Natural killer cell treated with Interleukin-12 subunit alpha and Interleukin-12 subunit beta and Interleukin-15 and Interleukin-18, amount 100 ng/mL, for 72 hours (primary cell): ENCODE measurements around the gene POLR2L. TPM values are rescaled to one million over a fixed set of nuclear protein-coding genes. Genes with fewer than 3 reads are reported as not detected.
A peak's percentile ranks its signal among the peaks of the same experiment; 100 is the strongest.

ENCODE experiments used
- ATAC-seq, 2 donors: fragments of 150-1000 bp; cut with Tn5 transposase in 1 of 2; sonication (Bioruptor Pico), chemical (Tn5 transposase) in 1 of 2; 2 replicates each; pipeline ENCODE4 v1.10.0; 2021
- DNase-seq: peaks from one replicate; pipeline ENCODE4 v3.0.0; 2022; ENCODE audit warnings: low spot score
- H3K27ac Mint-ChIP-seq, 2 donors: 1 replicate in 1 of 2; 2 replicates in 1 of 2; pipeline ENCODE4 v1.8.0; 2022; ENCODE audit warnings: mixed read lengths in 2 of 2, mild to moderate bottlenecking in 1 of 2, moderate library complexity in 1 of 2
- H3K27me3 Mint-ChIP-seq, 2 donors: 1 replicate in 1 of 2; 2 replicates in 1 of 2; pipeline ENCODE4 v1.8.0; 2022; ENCODE audit warnings: mixed read lengths in 2 of 2
- H3K36me3 Mint-ChIP-seq: one replicate; pipeline ENCODE4 v1.8.0; 2022; ENCODE audit warnings: mixed read lengths
- H3K4me1 Mint-ChIP-seq, 2 donors: 1 replicate in 1 of 2; 2 replicates in 1 of 2; pipeline ENCODE4 v1.8.0; 2022; ENCODE audit warnings: low read depth in 2 of 2, mixed read lengths in 2 of 2, mild to moderate bottlenecking in 1 of 2
- H3K4me3 Mint-ChIP-seq: one replicate; pipeline ENCODE4 v1.8.0; 2022; ENCODE audit warnings: mixed read lengths
- H3K9me3 Mint-ChIP-seq: 2 replicates; pipeline ENCODE4 v1.8.0; 2022; ENCODE audit warnings: mixed read lengths
- total RNA-seq, 2 donors: library from RNA; stranded (reverse); gene quantifications; one replicate each; pipeline ENCODE4 v1.2.3, GENCODE V29; 2022

POLR2L gene
- total RNA-seq, 2 donors from 2014 or later = 97.4 to 97.8 TPM

DNA sequence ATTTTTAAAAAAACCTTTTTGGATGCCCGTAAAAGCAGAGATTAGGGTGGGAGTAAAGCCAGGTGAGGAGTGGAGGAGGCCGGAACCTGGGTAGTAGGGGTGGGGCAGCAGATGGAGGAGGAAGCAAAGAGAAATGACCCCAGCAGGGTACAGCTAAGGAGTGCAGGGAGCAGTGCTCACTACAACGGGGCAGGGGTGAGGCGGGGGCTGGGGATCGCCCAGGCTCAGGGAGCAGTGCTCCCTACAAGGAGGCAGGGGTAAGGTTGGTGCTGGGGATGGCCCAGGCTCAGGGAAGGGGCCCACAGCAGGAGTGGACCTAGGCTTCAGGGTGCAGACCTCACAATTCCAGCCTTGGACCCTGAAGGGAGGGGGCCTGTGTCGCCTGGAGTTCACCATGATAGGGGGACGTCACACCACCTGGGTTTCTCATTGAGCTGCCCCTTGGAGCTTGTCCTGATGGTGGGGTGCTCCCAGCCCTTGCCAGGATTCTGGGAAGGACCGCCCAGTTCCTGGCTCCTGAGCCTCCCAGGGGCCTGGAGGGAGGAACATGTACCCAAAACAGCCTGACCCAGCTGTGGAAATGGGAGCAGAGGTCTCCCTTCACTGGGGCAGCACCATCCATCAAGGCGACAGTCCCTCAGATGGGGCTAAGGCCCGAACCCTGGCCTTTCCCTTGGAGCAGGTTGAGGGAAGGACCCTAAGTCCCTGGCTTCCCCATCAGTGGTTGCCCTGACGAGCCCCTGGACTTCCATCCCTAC is 26.5 kb downstream of the POLR2L start:
- Mint-ChIP-seq H3K27ac (no peak overlapping the region), H3K36me3 (peaks cover 6% of the 10 kb centered on the region), H3K4me1 (peaks cover 14 to 18% of the 10 kb centered on the region in 2 donors), H3K4me3 (no peak overlapping the region), H3K9me3 (no peaks in the 10 kb centered on the region), H3K27me3 (no peaks in the 10 kb centered on the region)
- ATAC-seq (no peak), DNase-seq (no peak)

DNA sequence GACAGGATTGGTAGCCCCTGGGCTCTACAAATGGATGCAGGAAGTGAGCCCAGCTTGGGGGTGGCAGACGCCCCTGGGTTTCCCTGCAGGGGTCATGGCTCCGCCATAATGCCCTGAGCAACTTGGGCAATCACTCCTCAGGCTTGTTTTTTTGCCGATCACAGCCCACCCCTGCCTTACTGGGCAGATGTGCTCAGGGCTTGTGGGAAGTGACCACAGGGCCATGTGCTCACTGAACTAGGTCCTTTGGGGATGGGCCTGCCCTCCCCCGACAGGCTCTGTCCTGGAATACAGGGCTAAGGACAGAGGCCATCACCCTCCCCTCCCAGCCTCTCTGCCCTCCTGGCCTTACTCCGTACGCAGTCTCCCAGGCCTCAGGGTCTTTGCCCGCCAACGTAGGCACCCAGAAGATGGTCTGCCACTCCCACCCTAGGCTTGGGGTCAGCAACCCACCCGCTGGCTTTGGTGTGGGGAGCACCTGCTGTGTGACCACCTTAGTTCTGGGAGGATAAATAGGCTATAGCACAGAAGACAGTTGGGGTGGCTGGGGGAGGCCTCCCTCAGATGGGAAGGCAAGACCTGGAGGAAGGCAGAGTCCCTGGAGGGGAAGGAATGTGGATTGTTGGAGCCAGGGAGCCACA is 28.8 kb downstream of the POLR2L start:
- Mint-ChIP-seq H3K27ac (no peak overlapping the region), H3K4me3 (no peak overlapping the region), H3K4me1 (peaks cover 20 to 25% of the 10 kb centered on the region in 2 donors), H3K27me3 (no peaks in the 10 kb centered on the region), H3K9me3 (no peaks in the 10 kb centered on the region), H3K36me3 (peaks cover 7% of the 10 kb centered on the region)
- ATAC-seq (no peak), DNase-seq (no peak)

DNA sequence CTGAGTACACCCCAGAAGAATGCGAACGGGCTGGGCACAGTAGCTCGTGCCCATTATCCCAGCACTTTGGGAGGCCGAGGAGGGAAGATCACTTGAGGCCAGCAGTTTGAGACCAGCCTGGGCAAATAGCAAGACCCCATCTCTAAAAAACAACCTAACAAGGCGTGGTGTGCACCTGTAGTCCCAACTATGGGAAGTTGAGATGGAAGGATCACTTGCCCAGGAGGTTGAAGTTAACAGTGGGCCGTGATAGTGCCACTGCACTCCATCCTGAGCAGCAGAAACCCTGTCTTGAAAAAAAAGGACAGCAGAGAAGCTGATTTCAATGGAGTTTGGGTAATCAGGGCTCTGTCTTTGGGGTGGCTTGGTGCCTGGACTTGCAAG is 29.3 kb downstream of the POLR2L start:
- no peaks in the 10 kb centered on the region for H3K27me3 Mint-ChIP-seq
- DNase-seq = no peak
- no peak for ATAC-seq
- peak overlapping the region in 1 of 2 donors; percentile 97 for H3K27ac Mint-ChIP-seq
- no peaks in the 10 kb centered on the region for H3K9me3 Mint-ChIP-seq
- peaks cover 18 to 27% of the 10 kb centered on the region in 2 donors for H3K4me1 Mint-ChIP-seq
- H3K36me3 Mint-ChIP-seq = peaks cover 7% of the 10 kb centered on the region
- H3K4me3 Mint-ChIP-seq = peak overlapping the region; percentile 92

DNA sequence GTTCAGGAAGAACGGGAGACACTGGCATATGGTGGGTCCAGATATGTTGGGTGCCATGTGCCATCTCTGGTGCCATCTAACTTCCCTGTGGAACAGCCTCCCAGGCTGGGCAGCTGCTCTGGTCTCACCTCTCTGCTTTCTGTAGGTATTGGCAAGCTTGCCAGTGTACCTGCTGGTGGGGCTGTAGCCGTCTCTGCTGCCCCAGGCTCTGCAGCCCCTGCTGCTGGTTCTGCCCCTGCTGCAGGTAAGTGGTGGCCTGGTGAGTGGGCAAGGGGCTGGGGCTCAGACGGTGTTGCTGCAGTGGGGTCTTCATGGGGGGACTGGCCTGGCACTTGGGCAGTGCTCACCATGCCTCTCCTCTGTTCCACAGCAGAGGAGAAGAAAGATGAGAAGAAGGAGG is 29.9 kb downstream of the POLR2L start:
- H3K27ac Mint-ChIP-seq = peak overlapping the region in 1 of 2 donors; percentile 97
- H3K4me1 Mint-ChIP-seq = peaks cover 22 to 33% of the 10 kb centered on the region in 2 donors
- H3K27me3 Mint-ChIP-seq = no peaks in the 10 kb centered on the region
- H3K36me3 Mint-ChIP-seq = peaks cover 7% of the 10 kb centered on the region
- no peaks in the 10 kb centered on the region for H3K9me3 Mint-ChIP-seq
- peak overlapping the region; percentile 92 for H3K4me3 Mint-ChIP-seq
- no peak for ATAC-seq
- no peak for DNase-seq

DNA sequence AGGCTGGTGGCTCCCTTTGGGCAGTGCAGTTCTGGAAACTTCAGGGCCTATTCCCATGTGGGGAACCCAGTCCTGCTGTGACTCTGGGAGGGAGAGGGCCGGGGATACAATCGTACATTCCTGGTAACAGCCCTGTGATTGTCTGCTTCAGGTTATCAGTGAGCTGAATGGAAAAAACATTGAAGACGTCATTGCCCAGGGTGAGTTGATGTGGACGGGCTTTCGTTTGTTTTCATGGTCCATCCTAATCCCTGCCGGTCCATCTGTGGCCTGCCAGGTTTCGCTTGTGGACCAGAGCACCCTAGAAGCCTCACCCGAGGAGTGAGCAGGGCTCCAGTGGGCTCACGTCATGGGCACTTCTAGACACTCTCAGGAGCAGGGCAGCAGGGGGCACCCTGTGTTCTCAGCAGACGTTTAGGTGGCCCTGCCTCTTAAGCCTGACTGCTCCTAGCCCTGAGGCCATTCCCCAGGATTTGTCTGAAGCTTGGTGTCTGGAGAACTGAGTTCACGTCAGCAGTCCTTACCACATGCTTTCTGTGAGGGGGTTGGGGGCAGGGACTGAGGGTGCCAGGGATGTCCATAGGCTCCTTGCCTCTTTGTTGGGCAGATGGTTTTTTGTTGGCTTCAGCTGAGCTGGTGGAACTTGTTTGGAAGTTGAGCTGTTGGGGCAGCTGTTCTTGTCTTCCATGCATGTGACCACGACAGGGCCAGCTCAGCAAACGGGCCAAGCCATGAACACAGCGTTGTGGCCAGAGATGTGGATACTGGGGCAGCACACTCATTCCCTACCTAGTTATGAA is 30.7 kb downstream of the POLR2L start:
- peaks cover 7% of the 10 kb centered on the region for H3K36me3 Mint-ChIP-seq
- ATAC-seq (no peak), DNase-seq (no peak)
- peak overlapping the region; percentile 97 for H3K27ac Mint-ChIP-seq
- H3K27me3 Mint-ChIP-seq = no peaks in the 10 kb centered on the region
- H3K4me3 Mint-ChIP-seq = peak overlapping the region; percentile 92
- no peaks in the 10 kb centered on the region for H3K9me3 Mint-ChIP-seq
- peaks cover 22 to 33% of the 10 kb centered on the region in 2 donors for H3K4me1 Mint-ChIP-seq

DNA sequence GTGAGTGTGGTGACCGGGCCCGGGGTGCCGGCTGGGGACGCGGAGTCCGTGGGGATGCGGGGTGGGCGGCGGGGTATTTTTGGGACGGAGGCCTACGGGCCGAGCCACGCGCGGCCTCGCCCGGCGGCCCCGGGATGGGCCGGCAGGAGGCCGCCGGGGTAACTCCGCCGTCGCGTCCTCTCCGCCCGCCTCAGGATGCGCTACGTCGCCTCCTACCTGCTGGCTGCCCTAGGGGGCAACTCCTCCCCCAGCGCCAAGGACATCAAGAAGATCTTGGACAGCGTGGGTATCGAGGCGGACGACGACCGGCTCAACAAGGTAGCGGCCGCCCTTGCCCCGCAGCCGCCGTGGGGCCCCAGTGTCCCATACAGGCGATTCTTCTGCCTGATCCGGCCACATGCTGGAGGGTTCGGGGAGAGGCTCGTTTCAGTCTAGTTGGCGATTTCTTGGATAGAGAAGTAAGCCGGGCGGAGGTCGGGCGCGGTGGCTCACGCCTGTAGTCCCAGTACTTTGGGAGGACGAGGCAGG is 32.2 kb downstream of the POLR2L start:
- H3K36me3 Mint-ChIP-seq = peaks cover 7% of the 10 kb centered on the region
- peak overlapping the region; percentile 92 for H3K4me3 Mint-ChIP-seq
- no peak for ATAC-seq

DNA sequence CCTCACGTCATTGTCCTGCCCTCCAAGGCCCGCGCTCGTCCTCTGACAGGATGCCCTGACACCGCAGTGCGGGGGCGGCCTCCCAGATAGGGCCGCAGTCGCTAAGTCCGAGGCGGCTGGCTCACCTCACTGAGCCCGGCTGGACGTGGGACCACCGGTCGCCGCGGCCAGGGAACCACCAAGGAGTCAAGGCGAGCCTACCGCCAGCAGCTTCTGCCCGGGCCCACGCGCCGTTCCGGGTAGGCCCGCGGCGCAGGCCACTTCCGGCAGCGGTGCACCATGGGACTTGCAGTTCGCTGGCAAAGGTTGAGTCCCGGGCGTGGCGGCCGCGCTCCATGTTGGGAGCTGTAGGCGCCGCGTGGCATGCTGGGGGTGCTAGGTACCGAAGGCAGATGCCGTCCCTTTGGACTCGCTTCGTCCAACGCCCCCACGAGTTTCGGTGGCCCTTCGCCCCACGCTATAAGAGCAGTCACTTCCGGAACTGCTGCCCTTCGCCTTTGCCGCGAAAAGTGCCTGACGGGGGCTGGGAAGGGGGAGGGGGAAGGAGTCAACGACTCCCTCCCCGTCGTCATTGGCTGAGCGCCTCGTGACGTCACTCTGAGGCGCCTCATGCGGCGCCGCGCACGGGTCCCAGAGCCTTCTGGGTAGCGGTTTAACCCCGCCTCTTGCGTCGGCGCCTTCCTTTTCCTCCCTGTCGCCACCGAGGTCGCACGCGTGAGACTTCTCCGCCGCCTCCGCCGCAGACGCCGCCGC is 32.9 kb downstream of the POLR2L start, which contains the start of gene RPLP2:
TSS of gene RPLP2 (plus strand) at position 681 of the 753 bp plus-strand sequence. CDS start 268 bp downstream, outside the sequence.
- ATAC-seq = peak; percentile 89 to 93
- peak; percentile 98 for DNase-seq
- Mint-ChIP-seq H3K27me3 (no peaks in the 10 kb centered on the region), H3K9me3 (no peaks in the 10 kb centered on the region), H3K27ac (peak within 1 kb of the TSS; percentile 97), H3K36me3 (peaks cover 7% of the 10 kb centered on the region), H3K4me3 (peak within 1 kb of the TSS; percentile 92), H3K4me1 (peaks cover 22 to 33% of the 10 kb centered on the region in 2 donors)

More for the DNA sequence above, 32.2 kb downstream of the POLR2L start:
- Mint-ChIP-seq H3K4me1 (peaks cover 22 to 33% of the 10 kb centered on the region in 2 donors), H3K9me3 (no peaks in the 10 kb centered on the region), H3K27me3 (no peaks in the 10 kb centered on the region), H3K27ac (peak overlapping the region; percentile 97)
- no peak for DNase-seq

GRCh38 chr11:808427-809286 is 33.7 kb downstream of the POLR2L start:
- no peak for ATAC-seq
- Mint-ChIP-seq H3K27me3 (no peaks in the 10 kb centered on the region), H3K4me1 (peaks cover 22 to 33% of the 10 kb centered on the region in 2 donors), H3K9me3 (no peaks in the 10 kb centered on the region), H3K4me3 (peak overlapping the region; percentile 92), H3K27ac (peak overlapping the region; percentile 97), H3K36me3 (peaks cover 7% of the 10 kb centered on the region)
- no peak for DNase-seq

DNA sequence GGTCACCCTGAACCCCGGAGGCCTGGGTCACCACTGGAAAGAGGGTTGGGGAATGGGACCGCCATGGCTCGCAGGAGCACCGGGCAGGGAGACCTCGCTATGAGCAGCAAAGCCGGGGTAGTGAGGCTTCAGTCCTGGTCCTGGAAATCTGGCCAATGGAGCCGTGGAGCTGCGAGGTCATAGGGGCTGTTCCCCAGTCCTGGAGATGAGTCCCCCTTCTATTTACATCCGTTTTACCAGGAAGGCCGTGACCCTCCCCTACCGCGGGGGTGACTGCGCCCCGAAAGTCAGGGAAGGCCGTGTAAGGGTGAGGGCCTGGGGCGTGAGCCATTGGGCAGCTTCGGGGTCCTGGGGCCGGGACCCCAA is 37.7 kb downstream of the POLR2L start:
- DNase-seq = no peak
- Mint-ChIP-seq H3K36me3 (no peaks in the 10 kb centered on the region), H3K27me3 (no peaks in the 10 kb centered on the region), H3K27ac (peak overlapping the region in 1 of 2 donors; percentile 27), H3K9me3 (no peaks in the 10 kb centered on the region), H3K4me3 (peak overlapping the region; percentile 70), H3K4me1 (peaks cover 7 to 13% of the 10 kb centered on the region in 2 donors)
- no peak for ATAC-seq

DNA sequence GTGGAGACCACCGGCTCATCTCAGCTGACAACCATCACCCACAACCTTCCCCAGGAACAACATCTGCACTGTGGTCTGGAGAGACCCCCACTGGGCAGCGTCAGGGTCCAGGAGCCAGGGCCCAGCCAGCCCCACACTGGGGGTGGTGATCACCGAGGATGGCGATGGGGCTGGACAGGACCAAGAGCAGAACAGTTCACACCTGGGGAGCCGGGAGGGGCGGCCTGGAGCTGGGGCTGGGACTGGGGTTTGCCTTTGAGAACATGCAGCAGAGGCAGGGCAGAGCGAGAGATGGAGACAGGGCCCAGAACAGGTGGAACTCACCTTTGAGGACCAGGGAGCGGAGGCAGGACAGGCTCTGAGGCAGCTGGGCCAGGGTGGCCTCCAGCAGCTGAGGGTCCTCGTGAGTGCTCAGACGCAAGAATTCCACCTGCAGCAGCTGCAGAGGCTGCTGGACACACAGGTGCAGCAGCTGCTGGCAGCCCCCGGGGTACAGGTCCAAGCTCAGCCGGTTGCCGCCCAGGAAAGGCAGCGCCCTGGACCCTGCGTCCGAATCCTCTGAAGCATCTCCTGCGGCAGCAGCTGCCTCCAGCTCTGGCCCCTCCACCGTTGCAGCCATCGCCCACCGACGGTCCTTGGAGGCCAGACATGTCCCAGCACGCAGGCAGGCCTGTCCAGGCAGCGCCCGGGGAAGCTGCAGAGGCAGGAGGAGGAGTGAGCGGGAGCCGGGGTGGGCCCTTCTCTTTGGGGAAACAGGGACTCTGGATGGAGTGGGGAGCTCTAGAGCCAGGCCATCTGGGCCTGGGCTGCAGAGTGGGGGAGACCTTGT is 38.3 kb downstream of the POLR2L start:
- Mint-ChIP-seq H3K4me1 (peaks cover 6 to 12% of the 10 kb centered on the region in 2 donors), H3K27ac (peak overlapping the region in 1 of 2 donors; percentile 27), H3K9me3 (no peaks in the 10 kb centered on the region), H3K36me3 (no peaks in the 10 kb centered on the region), H3K4me3 (peak overlapping the region; percentile 70), H3K27me3 (no peaks in the 10 kb centered on the region)
- DNase-seq (no peak), ATAC-seq (no peak)

DNA sequence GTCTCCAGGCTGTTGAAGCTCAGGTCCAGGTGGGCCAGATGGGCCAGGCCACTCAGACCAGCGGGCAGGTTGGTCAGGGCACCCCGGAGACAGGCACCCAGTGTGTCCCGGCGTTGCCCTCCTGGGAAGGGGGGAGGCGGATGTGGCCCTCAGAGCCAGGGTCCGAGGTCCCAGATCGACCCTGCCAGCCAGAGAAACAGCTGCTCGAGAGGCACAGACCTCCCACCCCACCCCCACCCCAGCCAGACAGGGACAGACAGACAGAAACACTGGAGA is 38.9 kb downstream of the POLR2L start:
- Mint-ChIP-seq H3K9me3 (no peaks in the 10 kb centered on the region), H3K36me3 (no peaks in the 10 kb centered on the region), H3K27me3 (no peaks in the 10 kb centered on the region), H3K27ac (no peak overlapping the region), H3K4me1 (peaks cover 3 to 6% of the 10 kb centered on the region in 2 donors), H3K4me3 (no peak overlapping the region)
- no peak for ATAC-seq
- no peak for DNase-seq
